Measurements from ENCODE around the gene MTREX.

MTREX gene

GRCh38 chr5:55441107-55441771 is 133.4 kb downstream of the MTREX start:
- no peak overlapping the region for H3K4me3 ChIP-seq (replicated peaks; ENCODE audit: low read depth, low read length)
- no peak for DNase-seq (ENCODE audit: extremely low read depth, low read depth)

GRCh38 chr5:55441954-55442353 is 134.2 kb downstream of the MTREX start:
- TF ChIP-seq CTCF (IDR thresholded peaks at IDR 0.05; ENCODE audit: low read depth, low read length, missing control alignments): no peak
- no peak for DNase-seq (ENCODE audit: extremely low read depth, low read depth)

More at GRCh38 chr5:55441107-55441771, 133.4 kb downstream of the MTREX start:
- no peak for TF ChIP-seq CTCF (IDR thresholded peaks at IDR 0.05; ENCODE audit: low read depth, low read length, missing control alignments)

GRCh38 chr5:55445791-55446190 is 138.0 kb downstream of the MTREX start:
- no peak for DNase-seq (ENCODE audit: extremely low read depth, low read depth)
- no peak for TF ChIP-seq CTCF (IDR thresholded peaks at IDR 0.05; ENCODE audit: low read depth, low read length, missing control alignments)

More at GRCh38 chr5:55441954-55442353, 134.2 kb downstream of the MTREX start:
- H3K4me3 ChIP-seq (replicated peaks; ENCODE audit: low read depth, low read length): no peak overlapping the region

GRCh38 chr5:55446640-55447351 is 139.0 kb downstream of the MTREX start:
- DNase-seq (ENCODE audit: extremely low read depth, low read depth): no peak
- TF ChIP-seq CTCF (IDR thresholded peaks at IDR 0.05; ENCODE audit: low read depth, low read length, missing control alignments): no peak
- no peak overlapping the region for H3K4me3 ChIP-seq (replicated peaks; ENCODE audit: low read depth, low read length)

More at GRCh38 chr5:55445791-55446190, 138.0 kb downstream of the MTREX start:
- H3K4me3 ChIP-seq (replicated peaks; ENCODE audit: low read depth, low read length): no peak overlapping the region

- no peak for DNase-seq (ENCODE audit: extremely low read depth, low read depth)
These were observed 142.4 kb downstream of the MTREX start for GRCh38 chr5:55450050-55450765.

GRCh38 chr5:55451976-55452375 is 144.2 kb downstream of the MTREX start:
- TF ChIP-seq CTCF (IDR thresholded peaks at IDR 0.05; ENCODE audit: low read depth, low read length, missing control alignments): no peak
- no peak overlapping the region for H3K4me3 ChIP-seq (replicated peaks; ENCODE audit: low read depth, low read length)

More at GRCh38 chr5:55450050-55450765, 142.4 kb downstream of the MTREX start:
- no peak for TF ChIP-seq CTCF (IDR thresholded peaks at IDR 0.05; ENCODE audit: low read depth, low read length, missing control alignments)
- no peak overlapping the region for H3K4me3 ChIP-seq (replicated peaks; ENCODE audit: low read depth, low read length)

More at GRCh38 chr5:55451976-55452375, 144.2 kb downstream of the MTREX start:
- no peak for DNase-seq (ENCODE audit: extremely low read depth, low read depth)
